ENCODE measurements around the gene CBR1. TPM values are rescaled to one million over a fixed set of nuclear protein-coding genes. Genes with fewer than 3 reads are reported as not detected.

CBR1 gene
- total RNA-seq, 1 experiment from 2014 or later, result 27.8 TPM

DNA sequence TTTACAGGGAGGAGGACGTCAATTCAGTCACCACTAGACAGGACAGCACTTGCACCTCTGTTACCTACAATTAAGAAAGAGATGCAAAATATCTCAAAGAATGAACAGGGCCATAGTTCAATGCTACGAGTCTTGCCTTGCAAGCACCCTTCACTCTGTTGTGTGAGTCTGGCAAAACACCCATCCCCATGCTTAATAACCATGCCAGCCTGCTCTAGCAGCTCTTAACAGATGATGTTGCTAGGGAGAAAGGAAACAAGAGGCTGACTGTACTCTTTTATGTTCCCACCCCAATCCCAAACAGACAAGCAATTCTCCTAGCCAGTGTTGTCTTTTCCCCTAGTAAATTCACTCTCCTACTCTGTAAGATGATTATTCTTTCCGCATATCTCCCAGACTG lies 5.3 kb downstream of the CBR1 start:
- Histone ChIP-seq H3K9me3 (ENCODE audit: control insufficient read depth, insufficient read depth, low read depth, low read length) (no peaks in the 10 kb centered on the region), H3K4me1 (ENCODE audit: control insufficient read depth, insufficient read depth, low read length) (no peaks in the 10 kb centered on the region), H3K36me3 (ENCODE audit: control insufficient read depth, insufficient read depth, low read length) (no peaks in the 10 kb centered on the region), H3K27ac (ENCODE audit: low read length) (no peak overlapping the region), H3K27me3 (ENCODE audit: control insufficient read depth, insufficient read depth, low read length) (no peaks in the 10 kb centered on the region), H3K4me3 (ENCODE audit: low read depth in 2 of 2, low read length in 2 of 2) (no peak overlapping the region)
- ChIA-PET POLR2A (no interaction called here), CTCF (no interaction called here)
- in situ Hi-C loops (cut with HindIII; ENCODE audit: low pct_unique_long_range_greater_than_20kb, low sequenced_read_pairs), result no loop called here
- intact Hi-C loops (cut with micrococcal nuclease; ENCODE audit: unreplicated experiment), result no loop called here
- no peak for ATAC-seq
- BruUV-seq (replicated peaks), result no TSS peak
- no peak for DNase-seq (ENCODE audit: low read depth, low spot score)
- TF ChIP-seq POLR2AphosphoS5 (IDR thresholded peaks at IDR 0.05; ENCODE audit: low read depth, low read length) (no peak), TCF7L2 (IDR thresholded peaks at IDR 0.05; ENCODE audit: low read depth, low read length) (no peak), REST (IDR thresholded peaks at IDR 0.05; ENCODE audit: insufficient read depth in 1 of 2, low read depth in 2 of 2, low read length in 1 of 2) (no peak), SIN3A (IDR thresholded peaks at IDR 0.05; ENCODE audit: borderline replicate concordance, insufficient read depth, low read depth, low read length) (no peak)
- TF ChIP-seq, protein P1, sequence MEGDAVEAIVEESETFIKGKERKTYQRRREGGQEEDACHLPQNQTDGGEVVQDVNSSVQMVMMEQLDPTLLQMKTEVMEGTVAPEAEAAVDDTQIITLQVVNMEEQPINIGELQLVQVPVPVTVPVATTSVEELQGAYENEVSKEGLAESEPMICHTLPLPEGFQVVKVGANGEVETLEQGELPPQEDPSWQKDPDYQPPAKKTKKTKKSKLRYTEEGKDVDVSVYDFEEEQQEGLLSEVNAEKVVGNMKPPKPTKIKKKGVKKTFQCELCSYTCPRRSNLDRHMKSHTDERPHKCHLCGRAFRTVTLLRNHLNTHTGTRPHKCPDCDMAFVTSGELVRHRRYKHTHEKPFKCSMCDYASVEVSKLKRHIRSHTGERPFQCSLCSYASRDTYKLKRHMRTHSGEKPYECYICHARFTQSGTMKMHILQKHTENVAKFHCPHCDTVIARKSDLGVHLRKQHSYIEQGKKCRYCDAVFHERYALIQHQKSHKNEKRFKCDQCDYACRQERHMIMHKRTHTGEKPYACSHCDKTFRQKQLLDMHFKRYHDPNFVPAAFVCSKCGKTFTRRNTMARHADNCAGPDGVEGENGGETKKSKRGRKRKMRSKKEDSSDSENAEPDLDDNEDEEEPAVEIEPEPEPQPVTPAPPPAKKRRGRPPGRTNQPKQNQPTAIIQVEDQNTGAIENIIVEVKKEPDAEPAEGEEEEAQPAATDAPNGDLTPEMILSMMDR (IDR thresholded peaks at IDR 0.05), result no peak

GRCh38 chr21:36075953-36076352 lies 6.1 kb downstream of the CBR1 start:
- DNase-seq (ENCODE audit: low read depth, low spot score) (no peak), ATAC-seq (no peak)
- Histone ChIP-seq H3K27me3 (ENCODE audit: control insufficient read depth, insufficient read depth, low read length) (no peaks in the 10 kb centered on the region), H3K4me1 (ENCODE audit: control insufficient read depth, insufficient read depth, low read length) (no peaks in the 10 kb centered on the region), H3K4me3 (ENCODE audit: low read depth in 2 of 2, low read length in 2 of 2) (no peak overlapping the region), H3K9me3 (ENCODE audit: control insufficient read depth, insufficient read depth, low read depth, low read length) (no peaks in the 10 kb centered on the region), H3K27ac (ENCODE audit: low read length) (no peak overlapping the region), H3K36me3 (ENCODE audit: control insufficient read depth, insufficient read depth, low read length) (no peaks in the 10 kb centered on the region)
- in situ Hi-C loops (cut with HindIII; ENCODE audit: low pct_unique_long_range_greater_than_20kb, low sequenced_read_pairs), result no loop called here
- BruUV-seq (replicated peaks), result no TSS peak
- ChIA-PET POLR2A (no interaction called here), CTCF (no interaction called here)
- no peak for TF ChIP-seq POLR2AphosphoS5 (IDR thresholded peaks at IDR 0.05; ENCODE audit: low read depth, low read length)
- TF ChIP-seq, protein P1 (IDR thresholded peaks at IDR 0.05), result no peak
- TF ChIP-seq TCF7L2 (IDR thresholded peaks at IDR 0.05; ENCODE audit: low read depth, low read length), result no peak
- TF ChIP-seq SIN3A (IDR thresholded peaks at IDR 0.05; ENCODE audit: borderline replicate concordance, insufficient read depth, low read depth, low read length), result no peak
- no peak for TF ChIP-seq REST (IDR thresholded peaks at IDR 0.05; ENCODE audit: insufficient read depth in 1 of 2, low read depth in 2 of 2, low read length in 1 of 2)
- intact Hi-C loops (cut with micrococcal nuclease; ENCODE audit: unreplicated experiment), result no loop called here

All from Panc1 (cell line).